Loucy (cell line): Measurements from ENCODE around the gene KITLG.

Source experiments
- H2AFZ ChIP-seq: fragments of 200-600 bp; sonication (generic); 2 replicates; pipeline ENCODE4 v1.6.0; 2016; ENCODE audit warnings: antibody characterized with exemption, mild to moderate bottlenecking, low read length, moderate library complexity
- H3F3A ChIP-seq: fragments of 200-600 bp; 2 replicates; pipeline ENCODE4 v1.6.0; 2016; ENCODE audit warnings: antibody characterized with exemption, low read depth, mild to moderate bottlenecking
- H3K27me3 ChIP-seq: fragments of 200-600 bp; sonication (generic); 2 replicates; pipeline ENCODE4 v1.6.1; 2014; ENCODE audit warnings: low read length, mild to moderate bottlenecking; ENCODE audit not compliant: insufficient read depth, poor library complexity, severe bottlenecking
- H3K36me3 ChIP-seq: fragments of 200-600 bp; sonication (generic); 2 replicates; pipeline ENCODE4 v1.6.1; 2016; ENCODE audit warnings: low read length; ENCODE audit not compliant: insufficient read depth
- H3K4me1 ChIP-seq: fragments of 200-600 bp; sonication (generic); 2 replicates; pipeline ENCODE4 v1.5.1; 2014; ENCODE audit warnings: low read length, mild to moderate bottlenecking; ENCODE audit not compliant: insufficient read depth, poor library complexity, severe bottlenecking
- H3K4me2 ChIP-seq: fragments of 200-600 bp; sonication (generic); 2 replicates; pipeline ENCODE4 v1.6.0; 2014; ENCODE audit warnings: antibody characterized with exemption, low read length, low read depth, mild to moderate bottlenecking; ENCODE audit not compliant: poor library complexity, severe bottlenecking
- H3K4me3 ChIP-seq: fragments of 200-600 bp; sonication (generic); 2 replicates; pipeline ENCODE4 v1.5.1; 2014; ENCODE audit warnings: low read length, mild to moderate bottlenecking, mixed read lengths; ENCODE audit not compliant: poor library complexity, severe bottlenecking
- H3K79me2 ChIP-seq: fragments of 200-600 bp; sonication (generic); 2 replicates; pipeline ENCODE4 v1.6.1; 2014; ENCODE audit warnings: low read length; ENCODE audit not compliant: insufficient read depth
- H3K9ac ChIP-seq: fragments of 200-600 bp; sonication (generic); 2 replicates; pipeline ENCODE4 v1.6.0; 2014; ENCODE audit warnings: mild to moderate bottlenecking, low read depth, low read length, moderate library complexity; ENCODE audit not compliant: poor library complexity, severe bottlenecking
- H3K9me2 ChIP-seq: fragments of 200-600 bp; sonication (generic); replicated peaks from 2 replicates; pipeline ENCODE4 v1.6.1; 2016; ENCODE audit warnings: low read depth, low read length, mixed read lengths
- H3K9me3 ChIP-seq: fragments of 200-600 bp; sonication (generic); 2 replicates; pipeline ENCODE4 v1.6.1; 2014; ENCODE audit warnings: mild to moderate bottlenecking, antibody characterized with exemption, low read length, low read depth; ENCODE audit not compliant: insufficient read depth
- H4K20me1 ChIP-seq: fragments of 200-600 bp; sonication (generic); 2 replicates; pipeline ENCODE4 v1.6.0; 2014; ENCODE audit warnings: antibody characterized with exemption, low read length, mild to moderate bottlenecking; ENCODE audit not compliant: insufficient read depth, poor library complexity, severe bottlenecking
- CTCF ChIP-seq: fragments of 200-600 bp; sonication (generic); conservative IDR thresholded peaks from 2 replicates; pipeline ENCODE4 v1.5.1; 2014; ENCODE audit warnings: mild to moderate bottlenecking, antibody characterized with exemption, low read length
- EZH2phosphoT487 ChIP-seq: fragments of 200-600 bp; IDR thresholded peaks from 2 replicates; pipeline ENCODE4 v1.6.1; 2018; ENCODE audit warnings: antibody characterized with exemption, mild to moderate bottlenecking, moderate library complexity, borderline replicate concordance

KITLG gene

DNA sequence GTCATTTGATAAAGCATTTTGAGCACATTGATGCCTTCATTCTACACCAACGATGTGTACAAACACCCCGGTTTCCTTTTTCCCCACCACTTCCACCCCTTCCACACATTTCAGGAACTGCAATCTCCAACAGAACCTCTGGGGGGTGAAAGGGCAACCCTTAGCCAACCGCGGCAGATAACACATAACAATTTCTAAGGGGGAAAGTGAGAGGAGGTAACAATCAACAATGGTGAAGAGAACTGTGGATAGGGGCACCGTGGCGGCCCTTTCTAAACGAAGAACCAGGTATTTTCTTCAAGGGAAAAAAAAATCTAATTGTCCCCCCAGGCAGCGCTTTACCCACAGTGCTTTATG, 1.1 kb downstream of the KITLG start:
- no peak overlapping the region for H3K9ac ChIP-seq
- TF ChIP-seq CTCF: no peak
- TF ChIP-seq EZH2phosphoT487: no peak
- no peaks in the 10 kb centered on the region for H3K27me3 ChIP-seq
- no peaks in the 10 kb centered on the region for H3K36me3 ChIP-seq
- no peak overlapping the region for H2AFZ ChIP-seq
- no peaks in the 10 kb centered on the region for H3F3A ChIP-seq
- no peak overlapping the region for H3K4me2 ChIP-seq
- H3K4me3 ChIP-seq: no peak overlapping the region
- no peaks in the 10 kb centered on the region for H3K9me2 ChIP-seq
- no peaks in the 10 kb centered on the region for H3K9me3 ChIP-seq
- H3K79me2 ChIP-seq: no peaks in the 10 kb centered on the region
- no peaks in the 10 kb centered on the region for H3K4me1 ChIP-seq
- H4K20me1 ChIP-seq: no peaks in the 10 kb centered on the region

DNA sequence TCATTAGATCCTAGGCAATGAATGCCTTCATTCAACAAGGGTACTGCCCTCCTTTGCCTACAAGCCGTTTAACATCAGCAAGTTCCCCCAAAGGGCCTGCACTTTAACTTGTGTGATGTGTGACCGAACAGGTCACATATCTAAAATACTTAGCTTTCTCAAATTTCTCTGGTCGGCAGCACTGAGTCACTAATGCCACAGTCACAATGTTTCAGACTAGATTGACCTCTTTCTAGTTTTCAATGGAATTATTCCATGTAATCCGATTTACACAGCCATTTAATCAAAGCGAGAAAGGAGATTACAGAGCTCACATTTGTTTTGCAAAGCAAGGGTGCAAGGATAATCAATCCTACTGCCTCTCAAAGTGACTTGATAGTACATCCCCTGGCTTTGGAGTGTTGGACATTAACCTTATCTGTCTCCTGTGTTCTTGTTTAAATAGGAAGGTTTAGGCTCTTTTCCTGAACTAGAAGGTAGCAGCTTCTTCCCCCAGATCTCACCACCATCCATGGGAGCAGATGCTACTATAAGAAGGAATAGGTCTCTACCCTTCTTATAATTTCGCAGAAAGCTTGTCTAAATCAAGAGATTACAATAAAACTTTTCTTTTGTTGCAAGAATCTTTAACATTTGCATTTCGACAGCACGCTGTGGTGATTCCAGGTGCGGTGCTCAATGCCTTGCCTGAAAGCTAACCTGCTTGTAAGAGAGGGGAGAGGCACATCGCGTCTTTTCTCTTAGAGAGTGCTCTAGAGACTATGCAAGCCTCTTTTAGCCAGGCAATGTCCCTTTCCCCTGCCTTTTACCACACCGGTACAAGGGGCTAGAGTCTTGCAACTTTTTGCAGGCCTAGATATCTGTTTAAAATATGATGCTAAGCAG, 1.8 kb downstream of the KITLG start:
- H4K20me1 ChIP-seq: no peaks in the 10 kb centered on the region
- no peaks in the 10 kb centered on the region for H3K79me2 ChIP-seq
- H3K4me2 ChIP-seq: no peak overlapping the region
- H2AFZ ChIP-seq: no peak overlapping the region
- H3K4me3 ChIP-seq: no peak overlapping the region
- no peak for TF ChIP-seq CTCF
- TF ChIP-seq EZH2phosphoT487: no peak
- no peaks in the 10 kb centered on the region for H3K36me3 ChIP-seq
- no peaks in the 10 kb centered on the region for H3K9me3 ChIP-seq
- no peak overlapping the region for H3K9ac ChIP-seq
- no peaks in the 10 kb centered on the region for H3K4me1 ChIP-seq
- H3K9me2 ChIP-seq: no peaks in the 10 kb centered on the region
- H3K27me3 ChIP-seq: no peaks in the 10 kb centered on the region
- H3F3A ChIP-seq: no peaks in the 10 kb centered on the region

DNA sequence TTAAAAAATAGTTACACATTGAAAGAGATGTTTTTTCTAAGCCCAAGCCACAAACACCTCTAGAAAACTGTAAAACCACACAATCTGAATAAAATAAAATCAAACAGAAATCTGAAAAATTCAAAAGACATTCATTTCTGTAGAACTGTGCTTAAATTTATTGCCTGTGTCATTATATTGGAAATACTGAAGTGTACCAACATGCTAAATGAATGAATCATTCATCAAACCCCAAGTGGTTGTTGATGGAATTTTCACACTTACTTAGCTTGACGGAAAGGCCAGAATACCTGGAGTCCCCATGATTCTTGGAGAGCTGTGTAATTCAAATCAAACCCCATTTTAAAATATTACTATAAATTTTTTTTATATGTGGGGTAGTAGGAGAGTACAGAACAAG, 2.7 kb downstream of the KITLG start:
- Histone ChIP-seq H3K9me3 (no peaks in the 10 kb centered on the region), H3F3A (no peaks in the 10 kb centered on the region), H3K4me1 (no peaks in the 10 kb centered on the region), H3K9me2 (no peaks in the 10 kb centered on the region), H3K4me3 (no peak overlapping the region), H3K79me2 (no peaks in the 10 kb centered on the region), H3K9ac (no peak overlapping the region), H3K36me3 (no peaks in the 10 kb centered on the region), H3K4me2 (no peak overlapping the region), H2AFZ (no peak overlapping the region), H3K27me3 (no peaks in the 10 kb centered on the region), H4K20me1 (no peaks in the 10 kb centered on the region)
- TF ChIP-seq CTCF: no peak; the same call in none of the 2 replicates
